HCT116 (cell line): ENCODE data around the gene OGA. TPM values are rescaled to one million over a fixed set of nuclear protein-coding genes. Genes with fewer than 3 reads are reported as not detected.

Source experiments
- ATAC-seq: fragments of 200-7000 bp; cut with Tn5 transposase; 2 replicates; pipeline ENCODE4 v1.9.1; 2020; ENCODE audit warnings: mild to moderate bottlenecking, moderate library complexity
- BruUV-seq: library from RNA; stranded (reverse); fragments of 400-500 nt; replicated peaks from 2 replicates; lab custom pipeline; 2021; lab: Mats Ljungman, UMichigan
- CTCF ChIA-PET: fragments of 300-600 bp; sonication (Branson Sonifier 250); formaldehyde crosslinking; loops from one replicate; lab custom pipeline; 2021; ENCODE audit warnings: antibody characterized with exemption; lab: Charles Lee
- POLR2A ChIA-PET: fragments of 300-600, 350-600 bp; sonication (Branson Sonifier 250); formaldehyde crosslinking; loops from one replicate; lab custom pipeline; 2021; ENCODE audit warnings: antibody characterized with exemption; lab: Charles Lee
- RAD21 ChIA-PET, 2 experiments: fragments of 300-600 bp; sonication (Branson Sonifier 250); formaldehyde crosslinking; loops; one replicate each; lab custom pipeline; 2023; ENCODE audit warnings: low total read pairs in 2 of 2; ENCODE audit not compliant: uncharacterized antibody in 2 of 2, unreplicated experiment in 2 of 2, low non-redundant PET in 1 of 2; lab: Charles Lee
- DNase-seq: peaks from one replicate; pipeline ENCODE4 v3.0.0-alpha.2; 2010; ENCODE audit warnings: low read depth, low spot score
- H2AFZ ChIP-seq: fragments of 200-600 bp; shearing (Covaris generic), sonication (generic); 2 replicates; pipeline ENCODE4 v1.6.1; 2017; ENCODE audit warnings: low read depth, mixed run types, mixed read lengths, antibody characterized with exemption, low read length; ENCODE audit not compliant: poor library complexity, severe bottlenecking
- H3K27ac ChIP-seq: 2 replicates; pipeline ENCODE4 v1.5.1; 2012; ENCODE audit warnings: low read depth, low read length
- H3K27me3 ChIP-seq: fragments of 200-600 bp; sonication (generic); 2 replicates; pipeline ENCODE4 v1.6.1; 2016; ENCODE audit warnings: mixed run types, low read length, mixed read lengths; ENCODE audit not compliant: insufficient read depth
- H3K36me3 ChIP-seq, 2 experiments: fragments of 200-500 bp in 1 of 2; fragments of 200-600 bp in 1 of 2; sonication (Bioruptor generic) in 1 of 2; sonication (generic) in 1 of 2; 2 replicates each; pipeline versions ENCODE4 v1.5.1 to v1.6.1; 2014 to 2016; ENCODE audit warnings: low read length in 2 of 2, inconsistent platforms in 1 of 2, mixed read lengths in 1 of 2, mixed run types in 1 of 2; ENCODE audit not compliant: insufficient read depth in 2 of 2, control insufficient read depth in 1 of 2
- H3K4me1 ChIP-seq, 2 experiments: fragments of 200-600 bp in 1 of 2; sonication (generic) in 1 of 2; 2 replicates each; pipeline versions ENCODE4 v1.5.1 to v1.6.1; 2012 to 2017; ENCODE audit warnings: low read length in 2 of 2, inconsistent platforms in 1 of 2, mild to moderate bottlenecking in 1 of 2, mixed read lengths in 1 of 2, mixed run types in 1 of 2, moderate library complexity in 1 of 2; ENCODE audit not compliant: insufficient read depth in 2 of 2, control insufficient read depth in 1 of 2
- H3K4me2 ChIP-seq: fragments of 200-600 bp; sonication (generic); 2 replicates; pipeline ENCODE4 v1.6.1; 2017; ENCODE audit warnings: mixed run types, low read length, mixed read lengths
- H3K4me3 ChIP-seq, 2 experiments: fragments of 200-600 bp in 1 of 2; sonication (generic) in 1 of 2; replicated peaks in 1 of 2; 2 replicates each; pipeline ENCODE4 v1.5.1; 2011 to 2016; ENCODE audit warnings: low read length in 2 of 2, control low read depth in 1 of 2, low read depth in 1 of 2, mild to moderate bottlenecking in 1 of 2, mixed read lengths in 1 of 2, mixed run types in 1 of 2
- H3K79me2 ChIP-seq: fragments of 200-600 bp; sonication (generic); 2 replicates; pipeline ENCODE4 v1.6.1; 2017; ENCODE audit warnings: mild to moderate bottlenecking, mixed run types, low read length, moderate library complexity, mixed read lengths; ENCODE audit not compliant: insufficient read depth
- H3K9ac ChIP-seq: fragments of 200-600 bp; sonication (generic); 2 replicates; pipeline ENCODE4 v1.6.1; 2016; ENCODE audit warnings: low read length, mixed read lengths
- H3K9me2 ChIP-seq: fragments of 200-600 bp; sonication (generic), shearing (Covaris generic); 2 replicates; pipeline ENCODE4 v1.6.1; 2017; ENCODE audit warnings: mixed run types, mild to moderate bottlenecking, moderate library complexity; ENCODE audit not compliant: insufficient read depth
- H3K9me3 ChIP-seq, 2 experiments: fragments of 200-500 bp in 1 of 2; fragments of 200-600 bp in 1 of 2; sonication (Bioruptor generic) in 1 of 2; sonication (generic) in 1 of 2; 2 replicates each; pipeline ENCODE4 v1.6.1; 2014 to 2017; ENCODE audit warnings: low read length in 2 of 2, mixed read lengths in 2 of 2, inconsistent platforms in 1 of 2, low read depth in 1 of 2, mild to moderate bottlenecking in 1 of 2, mixed run types in 1 of 2, moderate library complexity in 1 of 2; ENCODE audit not compliant: control insufficient read depth in 1 of 2, insufficient read depth in 1 of 2
- H4K20me1 ChIP-seq: fragments of 200-600 bp; sonication (generic), shearing (Covaris generic); 2 replicates; pipeline ENCODE4 v1.6.1; 2017; ENCODE audit warnings: mixed run types, mild to moderate bottlenecking, moderate library complexity; ENCODE audit not compliant: insufficient read depth
- CTCF ChIP-seq, 3 experiments: fragments of 200-600 bp in 1 of 3; sonication (generic) in 1 of 3; IDR thresholded peaks in 2 of 3; conservative IDR thresholded peaks in 1 of 3; 2 replicates each; pipeline ENCODE4 v1.5.1; 2012 to 2017; ENCODE audit warnings: low read depth in 2 of 3, low read length in 2 of 3, antibody characterized with exemption in 1 of 3, borderline replicate concordance in 1 of 3, control low read depth in 1 of 3, mild to moderate bottlenecking in 1 of 3, mixed read lengths in 1 of 3, mixed run types in 1 of 3, moderate library complexity in 1 of 3; ENCODE audit not compliant: insufficient read depth in 1 of 3
- ELF1 ChIP-seq: IDR thresholded peaks from 2 replicates; pipeline ENCODE4 v1.6.1; 2012; ENCODE audit warnings: low read depth, borderline replicate concordance
- EZH2 ChIP-seq: fragments of 200-600 bp; sonication (generic); IDR thresholded peaks from 2 replicates; pipeline ENCODE4 v1.6.1; 2017; ENCODE audit warnings: antibody characterized with exemption, mixed run types
- EZH2phosphoT487 ChIP-seq: fragments of 200-600 bp; IDR thresholded peaks from 2 replicates; pipeline ENCODE4 v1.6.1; 2018; ENCODE audit warnings: antibody characterized with exemption, borderline replicate concordance
- JUND ChIP-seq: IDR thresholded peaks from 2 replicates; pipeline ENCODE4 v1.6.1; 2012
- POLR2AphosphoS5 ChIP-seq: IDR thresholded peaks from 2 replicates; pipeline ENCODE4 v1.6.1; 2011; ENCODE audit warnings: mild to moderate bottlenecking, low read depth, low read length, moderate library complexity
- ZBTB33 ChIP-seq: IDR thresholded peaks from 2 replicates; pipeline ENCODE4 v1.6.1; 2011; ENCODE audit warnings: mild to moderate bottlenecking, low read length, moderate library complexity; ENCODE audit not compliant: insufficient replicate concordance; ENCODE audit errors: extremely low read depth
- ZFX ChIP-seq: fragments of 450-650 bp; IDR thresholded peaks from 2 replicates; pipeline ENCODE4 v1.6.1; 2017
- ZNF274 ChIP-seq: fragments of 200-500 bp; sonication (Bioruptor generic); IDR thresholded peaks from 2 replicates; pipeline ENCODE4 v1.6.1; 2014; ENCODE audit warnings: mild to moderate bottlenecking, low read depth, low read length, inconsistent platforms
- intact Hi-C: fragments of 100-400 bp; cut with micrococcal nuclease; formaldehyde crosslinking; loops from 2 replicates; pipeline ENCODE4 v1.10.0; 2022
- total RNA-seq: library from RNA; stranded (reverse); gene quantifications from one replicate; pipeline ENCODE4 v1.2.1, GENCODE V29; 2021; ENCODE audit not compliant: unreplicated experiment
- TF ChIP-seq, protein P1 (sequence below): IDR thresholded peaks from 2 replicates; pipeline ENCODE4 v1.6.1; 2012; ENCODE audit warnings: low read depth

The OGA gene
- total RNA-seq, 1 experiment from 2014 or later, result 127 TPM

DNA sequence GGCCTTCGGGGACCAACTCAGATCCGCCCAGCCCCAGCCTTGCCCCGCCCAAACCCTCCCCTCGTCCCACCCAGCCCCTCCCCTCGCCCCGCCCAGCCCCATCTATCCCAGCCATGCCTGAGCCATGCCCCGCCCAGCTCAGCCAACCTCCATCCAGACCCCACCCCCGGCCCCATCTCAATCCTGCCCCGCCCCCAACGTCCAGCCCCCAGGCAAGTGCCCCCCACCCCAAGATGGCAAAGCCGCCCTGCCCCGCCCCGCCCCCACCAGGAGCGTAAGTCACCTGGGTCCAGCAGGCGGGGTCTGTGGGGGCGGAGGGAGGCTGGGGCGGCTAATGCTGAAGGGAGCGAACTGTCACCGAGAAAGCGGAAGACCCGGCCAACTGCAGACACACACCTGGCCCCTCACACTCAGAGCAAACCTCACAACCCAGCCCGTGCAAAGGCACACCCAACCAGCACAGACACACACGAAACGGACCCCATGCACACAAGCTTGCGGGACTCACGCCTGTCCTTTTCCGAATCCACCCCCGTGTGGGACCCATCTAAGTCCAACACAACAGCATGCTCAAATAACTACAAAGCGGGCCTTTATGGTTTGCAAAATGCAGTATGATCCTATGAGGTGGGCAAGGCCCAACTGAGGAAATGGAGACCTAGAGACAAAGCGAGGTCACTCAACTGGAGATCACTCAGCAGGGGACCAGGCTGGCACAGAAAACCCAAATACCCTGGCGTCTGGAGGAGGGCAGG, 11.5 kb upstream of the OGA start:
- no peaks in the 10 kb centered on the region for H3K9me2 ChIP-seq
- CTCF ChIA-PET, result interaction anchor here (0.9 to 1.4 kb wide), 2 partner anchors 9 to 11 kb away, joined by 3 to 7 read pairs; no protein-coding TSS in a partner anchor
- TF ChIP-seq JUND (no peak), ZNF274 (no peak), ZFX (no peak), CTCF (IDR thresholded peaks at IDR 0.05 in 2 of 3, conservative IDR thresholded peaks at IDR 0.05 in 1 of 3; ENCODE audit: borderline replicate concordance in 1 of 3, insufficient read depth in 1 of 3, low read depth in 2 of 3, low read length in 2 of 3) (no peak), ZBTB33 (no peak), ELF1 (no peak), POLR2AphosphoS5 (no peak), EZH2 (no peak), EZH2phosphoT487 (no peak)
- TF ChIP-seq, protein P1, sequence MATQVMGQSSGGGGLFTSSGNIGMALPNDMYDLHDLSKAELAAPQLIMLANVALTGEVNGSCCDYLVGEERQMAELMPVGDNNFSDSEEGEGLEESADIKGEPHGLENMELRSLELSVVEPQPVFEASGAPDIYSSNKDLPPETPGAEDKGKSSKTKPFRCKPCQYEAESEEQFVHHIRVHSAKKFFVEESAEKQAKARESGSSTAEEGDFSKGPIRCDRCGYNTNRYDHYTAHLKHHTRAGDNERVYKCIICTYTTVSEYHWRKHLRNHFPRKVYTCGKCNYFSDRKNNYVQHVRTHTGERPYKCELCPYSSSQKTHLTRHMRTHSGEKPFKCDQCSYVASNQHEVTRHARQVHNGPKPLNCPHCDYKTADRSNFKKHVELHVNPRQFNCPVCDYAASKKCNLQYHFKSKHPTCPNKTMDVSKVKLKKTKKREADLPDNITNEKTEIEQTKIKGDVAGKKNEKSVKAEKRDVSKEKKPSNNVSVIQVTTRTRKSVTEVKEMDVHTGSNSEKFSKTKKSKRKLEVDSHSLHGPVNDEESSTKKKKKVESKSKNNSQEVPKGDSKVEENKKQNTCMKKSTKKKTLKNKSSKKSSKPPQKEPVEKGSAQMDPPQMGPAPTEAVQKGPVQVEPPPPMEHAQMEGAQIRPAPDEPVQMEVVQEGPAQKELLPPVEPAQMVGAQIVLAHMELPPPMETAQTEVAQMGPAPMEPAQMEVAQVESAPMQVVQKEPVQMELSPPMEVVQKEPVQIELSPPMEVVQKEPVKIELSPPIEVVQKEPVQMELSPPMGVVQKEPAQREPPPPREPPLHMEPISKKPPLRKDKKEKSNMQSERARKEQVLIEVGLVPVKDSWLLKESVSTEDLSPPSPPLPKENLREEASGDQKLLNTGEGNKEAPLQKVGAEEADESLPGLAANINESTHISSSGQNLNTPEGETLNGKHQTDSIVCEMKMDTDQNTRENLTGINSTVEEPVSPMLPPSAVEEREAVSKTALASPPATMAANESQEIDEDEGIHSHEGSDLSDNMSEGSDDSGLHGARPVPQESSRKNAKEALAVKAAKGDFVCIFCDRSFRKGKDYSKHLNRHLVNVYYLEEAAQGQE, result no peak
- POLR2A ChIA-PET, result interaction anchor here (1.3 to 1.4 kb wide), 2 partner anchors 10 to 11 kb away, joined by 5 read pairs; partner anchors contain the start of gene OGA
- H3K4me1 ChIP-seq, result peaks cover 17 to 30% of the 10 kb centered on the region in 2 experiments
- H4K20me1 ChIP-seq, result no peaks in the 10 kb centered on the region
- H2AFZ ChIP-seq, result no peak overlapping the region
- peak overlapping the region; percentile 93 for H3K27ac ChIP-seq
- BruUV-seq, result no TSS peak
- intact Hi-C loops, result no loop called here
- H3K79me2 ChIP-seq, result no peaks in the 10 kb centered on the region
- H3K27me3 ChIP-seq, result no peaks in the 10 kb centered on the region
- H3K9me3 ChIP-seq, result no peaks in the 10 kb centered on the region
- peak overlapping the region in 1 of 2 experiments; percentile 58; a peak in 1 of 4 replicates for H3K4me3 ChIP-seq
- peak overlapping the region; percentile 95 for H3K4me2 ChIP-seq
- RAD21 ChIA-PET, result no interaction called here
- ATAC-seq (no peak), DNase-seq (no peak)
- H3K9ac ChIP-seq, result peak overlapping the region; percentile 67
- no peaks in the 10 kb centered on the region for H3K36me3 ChIP-seq
